Measurements from ENCODE around the gene CRYBG2.

DNA sequence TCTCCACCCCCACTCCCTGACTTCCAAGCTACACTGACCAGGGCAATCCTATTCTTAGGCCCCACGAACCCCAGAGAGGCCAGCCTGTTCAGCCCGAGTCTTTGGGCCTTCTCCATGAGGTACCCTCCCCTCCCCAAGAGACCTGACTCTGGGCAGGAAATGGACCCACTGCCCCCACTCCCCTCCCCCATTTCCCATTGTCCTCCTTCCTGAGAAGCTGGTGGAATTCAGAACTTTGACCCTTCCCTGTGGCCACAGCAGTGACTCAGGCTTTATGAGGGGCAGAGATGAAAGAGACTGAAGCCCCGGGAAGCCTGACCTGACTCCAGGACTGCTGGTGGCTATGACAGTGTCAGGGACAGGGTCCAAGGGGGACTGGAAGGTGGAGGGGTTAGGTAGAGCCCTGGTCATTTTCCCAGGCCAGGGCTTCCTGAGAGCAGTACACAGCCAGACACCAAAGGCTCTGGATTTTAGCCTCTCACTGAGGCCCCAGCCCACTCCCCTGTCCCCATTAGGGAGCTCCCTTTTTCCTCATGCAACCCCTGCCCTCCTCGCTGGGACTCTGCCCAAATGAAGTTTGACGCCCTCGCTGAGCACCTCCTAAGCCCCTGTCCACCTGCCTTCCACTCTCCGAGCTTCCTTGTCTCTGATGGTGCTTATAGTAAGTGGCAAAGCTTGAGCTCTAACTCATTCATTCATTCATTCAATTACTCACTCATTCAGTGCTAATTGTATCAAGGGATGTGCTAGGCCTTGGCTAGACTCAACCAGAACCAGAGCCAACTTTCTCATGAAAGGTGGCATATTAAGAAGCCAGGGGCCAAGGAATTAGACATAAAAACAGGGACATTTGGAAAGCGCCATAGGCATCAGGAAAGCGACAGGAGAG, 3.0 kb downstream of the CRYBG2 start:
- TF ChIP-seq, protein P1, sequence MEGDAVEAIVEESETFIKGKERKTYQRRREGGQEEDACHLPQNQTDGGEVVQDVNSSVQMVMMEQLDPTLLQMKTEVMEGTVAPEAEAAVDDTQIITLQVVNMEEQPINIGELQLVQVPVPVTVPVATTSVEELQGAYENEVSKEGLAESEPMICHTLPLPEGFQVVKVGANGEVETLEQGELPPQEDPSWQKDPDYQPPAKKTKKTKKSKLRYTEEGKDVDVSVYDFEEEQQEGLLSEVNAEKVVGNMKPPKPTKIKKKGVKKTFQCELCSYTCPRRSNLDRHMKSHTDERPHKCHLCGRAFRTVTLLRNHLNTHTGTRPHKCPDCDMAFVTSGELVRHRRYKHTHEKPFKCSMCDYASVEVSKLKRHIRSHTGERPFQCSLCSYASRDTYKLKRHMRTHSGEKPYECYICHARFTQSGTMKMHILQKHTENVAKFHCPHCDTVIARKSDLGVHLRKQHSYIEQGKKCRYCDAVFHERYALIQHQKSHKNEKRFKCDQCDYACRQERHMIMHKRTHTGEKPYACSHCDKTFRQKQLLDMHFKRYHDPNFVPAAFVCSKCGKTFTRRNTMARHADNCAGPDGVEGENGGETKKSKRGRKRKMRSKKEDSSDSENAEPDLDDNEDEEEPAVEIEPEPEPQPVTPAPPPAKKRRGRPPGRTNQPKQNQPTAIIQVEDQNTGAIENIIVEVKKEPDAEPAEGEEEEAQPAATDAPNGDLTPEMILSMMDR (CRISPR knock-in tag; IDR thresholded peaks at IDR 0.05), result 0 out of 2 replicates have a peak, but pooled peaks have one; percentile 11
- TF ChIP-seq ZFP37 (CRISPR knock-in tag; IDR thresholded peaks at IDR 0.05; ENCODE audit: borderline replicate concordance) (0 out of 2 replicates have a peak, but pooled peaks have one; percentile 10), POLR2A (IDR thresholded peaks at IDR 0.05; ENCODE audit: insufficient read depth in 1 of 2, low read depth in 2 of 2, low read length in 2 of 2) (peak; percentile 73 to 95), POGZ (CRISPR knock-in tag; IDR thresholded peaks at IDR 0.05) (no peak; the same call in 1 of the 2 replicates), AKAP8 (CRISPR knock-in tag; IDR thresholded peaks at IDR 0.05) (0 out of 2 replicates have a peak, but pooled peaks have one; percentile 39), PHB2 (IDR thresholded peaks at IDR 0.05; ENCODE audit: partially characterized antibody) (no peak), ZSCAN29 (CRISPR knock-in tag; conservative IDR thresholded peaks at IDR 0.05) (peak; percentile 89), NR1H2 (CRISPR knock-in tag; IDR thresholded peaks at IDR 0.05; ENCODE audit: borderline replicate concordance, low read depth) (no peak), NR2C2 (CRISPR knock-in tag; IDR thresholded peaks at IDR 0.05; ENCODE audit: borderline replicate concordance) (peak; percentile 86), NAIF1 (CRISPR knock-in tag; IDR thresholded peaks at IDR 0.05; ENCODE audit: borderline replicate concordance) (no peak)
- TF ChIP-seq, protein P2, sequence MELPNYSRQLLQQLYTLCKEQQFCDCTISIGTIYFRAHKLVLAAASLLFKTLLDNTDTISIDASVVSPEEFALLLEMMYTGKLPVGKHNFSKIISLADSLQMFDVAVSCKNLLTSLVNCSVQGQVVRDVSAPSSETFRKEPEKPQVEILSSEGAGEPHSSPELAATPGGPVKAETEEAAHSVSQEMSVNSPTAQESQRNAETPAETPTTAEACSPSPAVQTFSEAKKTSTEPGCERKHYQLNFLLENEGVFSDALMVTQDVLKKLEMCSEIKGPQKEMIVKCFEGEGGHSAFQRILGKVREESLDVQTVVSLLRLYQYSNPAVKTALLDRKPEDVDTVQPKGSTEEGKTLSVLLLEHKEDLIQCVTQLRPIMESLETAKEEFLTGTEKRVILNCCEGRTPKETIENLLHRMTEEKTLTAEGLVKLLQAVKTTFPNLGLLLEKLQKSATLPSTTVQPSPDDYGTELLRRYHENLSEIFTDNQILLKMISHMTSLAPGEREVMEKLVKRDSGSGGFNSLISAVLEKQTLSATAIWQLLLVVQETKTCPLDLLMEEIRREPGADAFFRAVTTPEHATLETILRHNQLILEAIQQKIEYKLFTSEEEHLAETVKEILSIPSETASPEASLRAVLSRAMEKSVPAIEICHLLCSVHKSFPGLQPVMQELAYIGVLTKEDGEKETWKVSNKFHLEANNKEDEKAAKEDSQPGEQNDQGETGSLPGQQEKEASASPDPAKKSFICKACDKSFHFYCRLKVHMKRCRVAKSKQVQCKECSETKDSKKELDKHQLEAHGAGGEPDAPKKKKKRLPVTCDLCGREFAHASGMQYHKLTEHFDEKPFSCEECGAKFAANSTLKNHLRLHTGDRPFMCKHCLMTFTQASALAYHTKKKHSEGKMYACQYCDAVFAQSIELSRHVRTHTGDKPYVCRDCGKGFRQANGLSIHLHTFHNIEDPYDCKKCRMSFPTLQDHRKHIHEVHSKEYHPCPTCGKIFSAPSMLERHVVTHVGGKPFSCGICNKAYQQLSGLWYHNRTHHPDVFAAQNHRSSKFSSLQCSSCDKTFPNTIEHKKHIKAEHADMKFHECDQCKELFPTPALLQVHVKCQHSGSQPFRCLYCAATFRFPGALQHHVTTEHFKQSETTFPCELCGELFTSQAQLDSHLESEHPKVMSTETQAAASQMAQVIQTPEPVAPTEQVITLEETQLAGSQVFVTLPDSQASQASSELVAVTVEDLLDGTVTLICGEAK (IDR thresholded peaks at IDR 0.05), result no peak
- TF ChIP-seq, protein P2 (CRISPR knock-in tag; IDR thresholded peaks at IDR 0.05), result peak; percentile 64; the same call in 1 of the 2 replicates
- TF ChIP-seq, protein P3, sequence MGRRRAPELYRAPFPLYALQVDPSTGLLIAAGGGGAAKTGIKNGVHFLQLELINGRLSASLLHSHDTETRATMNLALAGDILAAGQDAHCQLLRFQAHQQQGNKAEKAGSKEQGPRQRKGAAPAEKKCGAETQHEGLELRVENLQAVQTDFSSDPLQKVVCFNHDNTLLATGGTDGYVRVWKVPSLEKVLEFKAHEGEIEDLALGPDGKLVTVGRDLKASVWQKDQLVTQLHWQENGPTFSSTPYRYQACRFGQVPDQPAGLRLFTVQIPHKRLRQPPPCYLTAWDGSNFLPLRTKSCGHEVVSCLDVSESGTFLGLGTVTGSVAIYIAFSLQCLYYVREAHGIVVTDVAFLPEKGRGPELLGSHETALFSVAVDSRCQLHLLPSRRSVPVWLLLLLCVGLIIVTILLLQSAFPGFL (CRISPR knock-in tag; IDR thresholded peaks at IDR 0.05), result no peak
